Mesodermal cell (in vitro differentiated cells): ENCODE results near the gene EPHX1.

ENCODE experiments used
- H3K27ac ChIP-seq: 2 replicates; pipeline ENCODE4 v1.7.0; 2013; ENCODE audit warnings: mild to moderate bottlenecking, low read depth, low read length, moderate library complexity; ENCODE audit not compliant: severe bottlenecking
- H3K36me3 ChIP-seq: 2 replicates; pipeline ENCODE4 v1.7.1; 2013; ENCODE audit warnings: mild to moderate bottlenecking, low read length, moderate library complexity; ENCODE audit not compliant: control insufficient read depth, insufficient read depth
- H3K4me1 ChIP-seq: one replicate; pipeline ENCODE4 v1.7.1; 2013; ENCODE audit warnings: mild to moderate bottlenecking, low read length; ENCODE audit not compliant: insufficient read depth, control insufficient read depth, poor library complexity, severe bottlenecking
- H3K4me3 ChIP-seq: 2 replicates; pipeline ENCODE4 v1.7.0; 2013; ENCODE audit warnings: low read length, control low read depth, mild to moderate bottlenecking; ENCODE audit not compliant: insufficient read depth, poor library complexity, severe bottlenecking; ENCODE audit errors: extremely low read depth
- H3K9me3 ChIP-seq: 2 replicates; pipeline ENCODE4 v1.7.1; 2013; ENCODE audit warnings: mild to moderate bottlenecking, low read length, moderate library complexity; ENCODE audit not compliant: control insufficient read depth
- WGBS, 2 experiments: methylation state at CpG; one replicate each; pipeline ENCODE4 v1.1.5; 2013; ENCODE audit warnings: missing lambda C conversion rate in 2 of 2; ENCODE audit not compliant: insufficient coverage in 2 of 2; 5-methylcytosine and 5-hydroxymethylcytosine counted together

Gene EPHX1

GRCh38 chr1:225817611-225818061 lies 7.7 kb downstream of the EPHX1 start:
- Histone ChIP-seq H3K4me3 (no peak overlapping the region), H3K9me3 (no peaks in the 10 kb centered on the region), H3K27ac (peak overlapping the region; percentile 66), H3K4me1 (peaks cover 23% of the 10 kb centered on the region), H3K36me3 (peaks cover 3% of the 10 kb centered on the region)
- WGBS, 2 experiments: 73 to 76% methylated on average over 6 to 8 of the region's 8 CpGs

GRCh38 chr1:225818229-225818628 lies 8.3 kb downstream of the EPHX1 start:
- no peak overlapping the region for H3K4me3 ChIP-seq
- H3K36me3 ChIP-seq: peaks cover 3% of the 10 kb centered on the region
- WGBS, 2 experiments: 72 to 95% methylated on average over 4 to 7 of the region's 7 CpGs
- H3K4me1 ChIP-seq: peaks cover 22% of the 10 kb centered on the region
- H3K27ac ChIP-seq: no peak overlapping the region
- no peaks in the 10 kb centered on the region for H3K9me3 ChIP-seq

- peaks cover 3% of the 10 kb centered on the region for H3K36me3 ChIP-seq
- no peak overlapping the region for H3K27ac ChIP-seq
- H3K4me1 ChIP-seq: peaks cover 15% of the 10 kb centered on the region
- no peaks in the 10 kb centered on the region for H3K9me3 ChIP-seq
- 93 to 96% methylated on average over 10 to 11 of the region's 12 CpGs for WGBS, 2 experiments
- no peak overlapping the region for H3K4me3 ChIP-seq
These were observed 9.6 kb downstream of the EPHX1 start for GRCh38 chr1:225819346-225820192.

GRCh38 chr1:225820522-225821120 lies 10.7 kb downstream of the EPHX1 start:
- H3K9me3 ChIP-seq: no peaks in the 10 kb centered on the region

GRCh38 chr1:225822655-225823403 lies 12.9 kb downstream of the EPHX1 start:
- Histone ChIP-seq H3K27ac (no peak overlapping the region), H3K4me1 (peaks cover 10% of the 10 kb centered on the region), H3K4me3 (no peak overlapping the region), H3K36me3 (no peaks in the 10 kb centered on the region), H3K9me3 (no peaks in the 10 kb centered on the region)
- 95 to 97% methylated on average over 7 of the region's 12 CpGs for WGBS, 2 experiments

More at GRCh38 chr1:225820522-225821120, 10.7 kb downstream of the EPHX1 start:
- Histone ChIP-seq H3K36me3 (no peaks in the 10 kb centered on the region), H3K4me1 (peaks cover 15% of the 10 kb centered on the region), H3K4me3 (no peak overlapping the region), H3K27ac (no peak overlapping the region)
- 94 to 95% methylated on average over 4 to 5 of the region's 5 CpGs for WGBS, 2 experiments

GRCh38 chr1:225823811-225824261 lies 13.9 kb downstream of the EPHX1 start:
- 71 to 79% methylated on average over 6 to 12 of the region's 12 CpGs for WGBS, 2 experiments
- no peak overlapping the region for H3K27ac ChIP-seq
- no peaks in the 10 kb centered on the region for H3K9me3 ChIP-seq
- peaks cover 7% of the 10 kb centered on the region for H3K4me1 ChIP-seq
- no peaks in the 10 kb centered on the region for H3K36me3 ChIP-seq
- H3K4me3 ChIP-seq: no peak overlapping the region

- Histone ChIP-seq H3K4me3 (no peak overlapping the region), H3K4me1 (peaks cover 7% of the 10 kb centered on the region), H3K27ac (no peak overlapping the region), H3K36me3 (peaks cover 2% of the 10 kb centered on the region), H3K9me3 (no peaks in the 10 kb centered on the region)
- 75 to 81% methylated on average over 8 to 9 of the region's 12 CpGs for WGBS, 2 experiments
These were observed 14.6 kb downstream of the EPHX1 start for GRCh38 chr1:225824533-225824941.

GRCh38 chr1:225825078-225825477 lies 15.2 kb downstream of the EPHX1 start:
- peaks cover 7% of the 10 kb centered on the region for H3K4me1 ChIP-seq
- H3K9me3 ChIP-seq: no peaks in the 10 kb centered on the region
- no peak overlapping the region for H3K27ac ChIP-seq

GRCh38 chr1:225825607-225826007 lies 15.7 kb downstream of the EPHX1 start:
- WGBS, 2 experiments: 73 to 79% methylated on average over 4 to 5 of the region's 7 CpGs
- peaks cover 7% of the 10 kb centered on the region for H3K4me1 ChIP-seq
- H3K27ac ChIP-seq: no peak overlapping the region
- no peaks in the 10 kb centered on the region for H3K9me3 ChIP-seq
- no peak overlapping the region for H3K4me3 ChIP-seq
- H3K36me3 ChIP-seq: peaks cover 6% of the 10 kb centered on the region

More at GRCh38 chr1:225825078-225825477, 15.2 kb downstream of the EPHX1 start:
- peaks cover 6% of the 10 kb centered on the region for H3K36me3 ChIP-seq
- 89 to 91% methylated on average over 6 of the region's 6 CpGs for WGBS, 2 experiments
- no peak overlapping the region for H3K4me3 ChIP-seq

- WGBS, 2 experiments: 74 to 84% methylated on average over 8 of the region's 8 CpGs
- peaks cover 7% of the 10 kb centered on the region for H3K4me1 ChIP-seq
- H3K27ac ChIP-seq: no peak overlapping the region
- H3K36me3 ChIP-seq: peaks cover 11% of the 10 kb centered on the region
- H3K9me3 ChIP-seq: no peaks in the 10 kb centered on the region
- no peak overlapping the region for H3K4me3 ChIP-seq
These were observed 17.2 kb downstream of the EPHX1 start for GRCh38 chr1:225827076-225827475.
